ENCODE data around the gene MCC. TPM values are rescaled to one million over a fixed set of nuclear protein-coding genes. Genes with fewer than 3 reads are reported as not detected.

MCC gene
- polyA plus RNA-seq, 2 of the 4 experiments (the other 2 are of a cell fraction): 0.09 to 0.10 TPM

DNA sequence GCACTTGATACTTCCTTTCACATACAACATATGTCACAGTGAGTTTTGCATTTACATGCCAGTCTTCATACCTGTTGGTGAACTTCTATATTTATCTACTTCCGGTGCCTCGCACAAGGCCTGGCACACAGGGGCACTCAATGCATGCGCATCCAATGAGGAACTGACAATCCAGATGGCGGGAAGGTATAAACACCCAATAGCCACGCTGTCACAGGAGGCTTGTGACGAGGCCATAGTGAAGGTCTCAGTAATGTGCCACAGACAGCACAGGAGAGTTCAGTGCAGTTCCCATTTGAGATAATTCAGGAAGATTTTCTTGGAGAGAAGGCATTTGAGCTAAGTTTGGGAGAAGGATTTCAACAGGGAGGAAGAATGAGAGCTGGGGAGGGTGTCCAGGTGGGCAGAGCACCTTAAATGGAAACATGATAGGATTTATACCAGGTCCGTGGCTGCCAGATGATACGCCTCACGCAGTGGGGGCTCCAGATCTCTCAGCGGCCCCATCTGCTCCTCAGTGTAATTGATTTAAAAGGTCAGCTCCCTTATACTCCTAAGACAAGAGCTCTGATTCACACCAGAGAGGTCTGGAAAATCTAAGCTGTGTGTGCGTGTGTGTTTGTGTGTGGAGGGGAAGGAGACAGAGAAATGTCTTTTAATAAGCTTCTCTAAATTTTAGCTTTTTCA, 305.5 kb downstream of the MCC start:
- Histone ChIP-seq H3K4me3 (no peak overlapping the region), H3K4me1 (no peaks in the 10 kb centered on the region), H3K9me3 (no peaks in the 10 kb centered on the region), H3K4me2 (no peak overlapping the region), H3K27ac (no peak overlapping the region)
- ATAC-seq: no peak
- no peak for DNase-seq (ENCODE audit: low read depth in 1 of 2, low spot score in 1 of 2)
- ChIA-PET POLR2A (no interaction called here), CTCF (interaction anchor here (1.5 kb wide), 1 partner anchor 196 kb away, joined by 3 read pairs; no protein-coding TSS in a partner anchor)
- no peak for FAIRE-seq
- no peak for TF ChIP-seq CHD4 (IDR thresholded peaks at IDR 0.05; ENCODE audit: borderline replicate concordance)
- no peak for TF ChIP-seq ZFP36 (IDR thresholded peaks at IDR 0.05; ENCODE audit: borderline replicate concordance, partially characterized antibody)
- TF ChIP-seq, protein P1, sequence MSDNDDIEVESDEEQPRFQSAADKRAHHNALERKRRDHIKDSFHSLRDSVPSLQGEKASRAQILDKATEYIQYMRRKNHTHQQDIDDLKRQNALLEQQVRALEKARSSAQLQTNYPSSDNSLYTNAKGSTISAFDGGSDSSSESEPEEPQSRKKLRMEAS (IDR thresholded peaks at IDR 0.05): no peak
- TF ChIP-seq, protein P2, sequence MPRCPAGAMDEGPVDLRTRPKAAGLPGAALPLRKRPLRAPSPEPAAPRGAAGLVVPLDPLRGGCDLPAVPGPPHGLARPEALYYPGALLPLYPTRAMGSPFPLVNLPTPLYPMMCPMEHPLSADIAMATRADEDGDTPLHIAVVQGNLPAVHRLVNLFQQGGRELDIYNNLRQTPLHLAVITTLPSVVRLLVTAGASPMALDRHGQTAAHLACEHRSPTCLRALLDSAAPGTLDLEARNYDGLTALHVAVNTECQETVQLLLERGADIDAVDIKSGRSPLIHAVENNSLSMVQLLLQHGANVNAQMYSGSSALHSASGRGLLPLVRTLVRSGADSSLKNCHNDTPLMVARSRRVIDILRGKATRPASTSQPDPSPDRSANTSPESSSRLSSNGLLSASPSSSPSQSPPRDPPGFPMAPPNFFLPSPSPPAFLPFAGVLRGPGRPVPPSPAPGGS (IDR thresholded peaks at IDR 0.05): no peak
- no peak for TF ChIP-seq FOSL2 (IDR thresholded peaks at IDR 0.05)
- TF ChIP-seq FOSL2 (CRISPR knock-in tag; IDR thresholded peaks at IDR 0.05): no peak
- TF ChIP-seq, protein P3, sequence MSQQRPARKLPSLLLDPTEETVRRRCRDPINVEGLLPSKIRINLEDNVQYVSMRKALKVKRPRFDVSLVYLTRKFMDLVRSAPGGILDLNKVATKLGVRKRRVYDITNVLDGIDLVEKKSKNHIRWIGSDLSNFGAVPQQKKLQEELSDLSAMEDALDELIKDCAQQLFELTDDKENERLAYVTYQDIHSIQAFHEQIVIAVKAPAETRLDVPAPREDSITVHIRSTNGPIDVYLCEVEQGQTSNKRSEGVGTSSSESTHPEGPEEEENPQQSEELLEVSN (IDR thresholded peaks at IDR 0.05; ENCODE audit: borderline replicate concordance, low read depth): no peak
- no peak for TF ChIP-seq NR3C1 (IDR thresholded peaks at IDR 0.05)
- TF ChIP-seq, protein P4, sequence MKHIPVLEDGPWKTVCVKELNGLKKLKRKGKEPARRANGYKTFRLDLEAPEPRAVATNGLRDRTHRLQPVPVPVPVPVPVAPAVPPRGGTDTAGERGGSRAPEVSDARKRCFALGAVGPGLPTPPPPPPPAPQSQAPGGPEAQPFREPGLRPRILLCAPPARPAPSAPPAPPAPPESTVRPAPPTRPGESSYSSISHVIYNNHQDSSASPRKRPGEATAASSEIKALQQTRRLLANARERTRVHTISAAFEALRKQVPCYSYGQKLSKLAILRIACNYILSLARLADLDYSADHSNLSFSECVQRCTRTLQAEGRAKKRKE (CRISPR knock-in tag; IDR thresholded peaks at IDR 0.05; ENCODE audit: low read depth): no peak
- TF ChIP-seq ESRRA (IDR thresholded peaks at IDR 0.05; ENCODE audit: borderline replicate concordance, low read length): no peak
- TF ChIP-seq RAD21 (conservative IDR thresholded peaks at IDR 0.05 in 1 of 2, IDR thresholded peaks at IDR 0.05 in 1 of 2): no peak
- TF ChIP-seq RARB (CRISPR knock-in tag; IDR thresholded peaks at IDR 0.05): no peak
- no peak for TF ChIP-seq JUN (IDR thresholded peaks at IDR 0.05)
- TF ChIP-seq HOXA7 (CRISPR knock-in tag; IDR thresholded peaks at IDR 0.05): no peak
- TF ChIP-seq BHLHE40 (IDR thresholded peaks at IDR 0.05; ENCODE audit: low read depth, low read length): no peak
- TF ChIP-seq, protein P5, sequence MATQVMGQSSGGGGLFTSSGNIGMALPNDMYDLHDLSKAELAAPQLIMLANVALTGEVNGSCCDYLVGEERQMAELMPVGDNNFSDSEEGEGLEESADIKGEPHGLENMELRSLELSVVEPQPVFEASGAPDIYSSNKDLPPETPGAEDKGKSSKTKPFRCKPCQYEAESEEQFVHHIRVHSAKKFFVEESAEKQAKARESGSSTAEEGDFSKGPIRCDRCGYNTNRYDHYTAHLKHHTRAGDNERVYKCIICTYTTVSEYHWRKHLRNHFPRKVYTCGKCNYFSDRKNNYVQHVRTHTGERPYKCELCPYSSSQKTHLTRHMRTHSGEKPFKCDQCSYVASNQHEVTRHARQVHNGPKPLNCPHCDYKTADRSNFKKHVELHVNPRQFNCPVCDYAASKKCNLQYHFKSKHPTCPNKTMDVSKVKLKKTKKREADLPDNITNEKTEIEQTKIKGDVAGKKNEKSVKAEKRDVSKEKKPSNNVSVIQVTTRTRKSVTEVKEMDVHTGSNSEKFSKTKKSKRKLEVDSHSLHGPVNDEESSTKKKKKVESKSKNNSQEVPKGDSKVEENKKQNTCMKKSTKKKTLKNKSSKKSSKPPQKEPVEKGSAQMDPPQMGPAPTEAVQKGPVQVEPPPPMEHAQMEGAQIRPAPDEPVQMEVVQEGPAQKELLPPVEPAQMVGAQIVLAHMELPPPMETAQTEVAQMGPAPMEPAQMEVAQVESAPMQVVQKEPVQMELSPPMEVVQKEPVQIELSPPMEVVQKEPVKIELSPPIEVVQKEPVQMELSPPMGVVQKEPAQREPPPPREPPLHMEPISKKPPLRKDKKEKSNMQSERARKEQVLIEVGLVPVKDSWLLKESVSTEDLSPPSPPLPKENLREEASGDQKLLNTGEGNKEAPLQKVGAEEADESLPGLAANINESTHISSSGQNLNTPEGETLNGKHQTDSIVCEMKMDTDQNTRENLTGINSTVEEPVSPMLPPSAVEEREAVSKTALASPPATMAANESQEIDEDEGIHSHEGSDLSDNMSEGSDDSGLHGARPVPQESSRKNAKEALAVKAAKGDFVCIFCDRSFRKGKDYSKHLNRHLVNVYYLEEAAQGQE (IDR thresholded peaks at IDR 0.05): no peak
- WGBS (ENCODE audit: missing lambda C conversion rate): 43% methylated on average over 11 of the region's 11 CpGs

DNA sequence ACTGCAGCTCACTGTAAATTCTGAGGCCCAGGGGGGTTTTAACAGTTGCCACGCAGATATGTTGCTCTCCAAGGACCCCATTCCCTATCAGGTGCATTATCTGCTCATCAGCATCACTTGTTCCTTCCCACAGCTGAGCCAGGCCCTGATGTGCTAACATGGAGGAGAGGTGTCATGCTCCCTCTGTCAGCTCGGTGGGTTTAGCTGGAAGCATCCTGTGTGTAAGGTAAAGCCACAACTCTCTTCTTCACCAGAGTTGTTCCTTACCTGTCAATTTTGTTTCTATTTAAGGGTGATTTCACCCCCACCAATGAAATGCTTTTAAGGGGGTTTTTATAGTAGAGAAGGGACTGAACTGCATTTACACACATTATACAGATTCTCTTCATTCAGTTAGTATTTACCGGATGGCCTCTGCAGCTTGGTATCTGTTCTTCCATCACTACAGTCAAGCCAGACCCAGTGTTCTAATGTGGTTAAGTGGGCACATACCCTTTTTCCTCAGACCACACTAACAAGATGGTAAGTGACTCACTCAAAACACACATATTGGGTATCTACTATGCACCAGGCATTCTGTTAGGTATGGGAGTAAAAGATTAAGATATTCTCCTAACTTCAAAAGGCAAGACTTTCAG, 306.3 kb downstream of the MCC start:
- FAIRE-seq: no peak
- H3K27ac ChIP-seq: no peak overlapping the region
- WGBS (ENCODE audit: missing lambda C conversion rate): 33% methylated on average over 3 of the region's 3 CpGs

More for the DNA sequence above, 306.3 kb downstream of the MCC start:
- POLR2A ChIA-PET: no interaction called here
- no peak overlapping the region for H3K4me3 ChIP-seq
- TF ChIP-seq POLR2AphosphoS2 (conservative IDR thresholded peaks at IDR 0.05; ENCODE audit: low read length) (no peak), CHD2 (IDR thresholded peaks at IDR 0.05; ENCODE audit: low read length, partially characterized antibody) (no peak), ZC3H11A (IDR thresholded peaks at IDR 0.05) (no peak), TP53 (CRISPR knock-in tag; IDR thresholded peaks at IDR 0.05) (no peak), NR3C1 (IDR thresholded peaks at IDR 0.05) (no peak)
- TF ChIP-seq, protein P5 (IDR thresholded peaks at IDR 0.05): no peak
- no peak for ATAC-seq
- H3K4me2 ChIP-seq: no peak overlapping the region
- H3K4me1 ChIP-seq: no peaks in the 10 kb centered on the region
- no peaks in the 10 kb centered on the region for H3K9me3 ChIP-seq
- CTCF ChIA-PET: no interaction called here
- DNase-seq (ENCODE audit: low read depth in 1 of 2, low spot score in 1 of 2): no peak

All from A549 (cell line).